Right lobe of liver (tissue), 4 donors: ENCODE results near the gene RSPH6A.

Source experiments
- POLR2A ChIP-seq: fragments of 450-650 bp; IDR thresholded peaks from one replicate; pipeline ENCODE4 v1.6.1; 2017; ENCODE audit warnings: antibody characterized with exemption, mild to moderate bottlenecking
- TF ChIP-seq, protein P1 (sequence below), 4 donors: fragments of 200-600 bp in 3 of 4; fragments of 450-650 bp in 1 of 4; IDR thresholded peaks; one replicate each; pipeline versions ENCODE4 v1.5.1 to v1.8.0; 2016 to 2022; ENCODE audit warnings: antibody characterized with exemption in 4 of 4, mild to moderate bottlenecking in 2 of 4
- donor health status: DM: no; HTN: no; CAD: no.
- donor health status: DM: no; HTN: no; CAD: no.
- donor health status: DM: no; HTN: yes; CAD: no.

DNA sequence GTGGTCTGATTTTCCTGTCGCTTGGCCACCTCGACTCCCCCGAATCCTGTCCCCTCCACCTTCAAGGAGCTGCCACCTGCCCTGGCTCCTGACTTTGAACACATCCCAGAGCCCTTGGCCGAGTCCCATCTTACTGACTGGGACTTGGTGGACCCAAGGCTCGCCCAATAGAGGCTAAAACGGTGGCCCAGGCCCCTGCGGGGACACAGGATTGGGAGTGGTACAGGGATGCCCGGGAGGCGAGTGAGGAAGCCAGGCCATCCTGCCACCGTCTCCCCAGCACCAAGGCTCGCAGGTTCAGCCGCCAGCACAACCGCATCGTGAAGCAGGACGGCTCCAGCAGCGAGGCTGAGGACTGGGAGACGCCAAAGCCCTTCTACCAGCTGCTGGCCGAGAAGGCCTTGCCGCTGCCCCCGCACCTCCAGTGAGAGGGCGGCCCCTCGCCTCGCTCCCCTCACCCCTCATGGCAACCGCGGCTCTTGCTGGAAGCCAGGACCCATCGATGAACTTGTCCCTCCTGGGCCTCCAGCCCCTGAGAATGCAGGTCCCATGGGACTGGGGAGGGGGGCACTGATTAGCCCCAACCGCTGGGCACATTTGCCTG is 51.3 kb downstream of the RSPH6A start:
- TF ChIP-seq POLR2A, result no peak
- TF ChIP-seq, protein P1, sequence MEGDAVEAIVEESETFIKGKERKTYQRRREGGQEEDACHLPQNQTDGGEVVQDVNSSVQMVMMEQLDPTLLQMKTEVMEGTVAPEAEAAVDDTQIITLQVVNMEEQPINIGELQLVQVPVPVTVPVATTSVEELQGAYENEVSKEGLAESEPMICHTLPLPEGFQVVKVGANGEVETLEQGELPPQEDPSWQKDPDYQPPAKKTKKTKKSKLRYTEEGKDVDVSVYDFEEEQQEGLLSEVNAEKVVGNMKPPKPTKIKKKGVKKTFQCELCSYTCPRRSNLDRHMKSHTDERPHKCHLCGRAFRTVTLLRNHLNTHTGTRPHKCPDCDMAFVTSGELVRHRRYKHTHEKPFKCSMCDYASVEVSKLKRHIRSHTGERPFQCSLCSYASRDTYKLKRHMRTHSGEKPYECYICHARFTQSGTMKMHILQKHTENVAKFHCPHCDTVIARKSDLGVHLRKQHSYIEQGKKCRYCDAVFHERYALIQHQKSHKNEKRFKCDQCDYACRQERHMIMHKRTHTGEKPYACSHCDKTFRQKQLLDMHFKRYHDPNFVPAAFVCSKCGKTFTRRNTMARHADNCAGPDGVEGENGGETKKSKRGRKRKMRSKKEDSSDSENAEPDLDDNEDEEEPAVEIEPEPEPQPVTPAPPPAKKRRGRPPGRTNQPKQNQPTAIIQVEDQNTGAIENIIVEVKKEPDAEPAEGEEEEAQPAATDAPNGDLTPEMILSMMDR (IDR thresholded peaks at IDR 0.05), result no peak
